Spleen (tissue), 7 donors: Measurements from ENCODE around the gene ENDOG.

Experiments used
- POLR2A ChIP-seq, 3 donors: fragments of 450-650 bp; IDR thresholded peaks; one replicate each; pipeline ENCODE4 v1.5.1; 2017; ENCODE audit warnings: antibody characterized with exemption in 3 of 3, mild to moderate bottlenecking in 1 of 3
- TF ChIP-seq, protein P1 (sequence below), 11 experiments: fragments of 200-600 bp in 7 of 11; fragments of 450-650 bp in 4 of 11; sonication (generic) in 4 of 11; IDR thresholded peaks in 8 of 11; conservative IDR thresholded peaks in 3 of 11; 1 replicate in 7 of 11; 2 replicates in 4 of 11; pipeline versions ENCODE4 v1.4.0 to v1.8.0; 2016 to 2021; ENCODE audit warnings: antibody characterized with exemption in 11 of 11, inconsistent platforms in 4 of 11, mild to moderate bottlenecking in 1 of 11
- donor health status: DM: no; HTN: no; CAD: no; lungs with moderate emphysema.
- donor health status: DM: no; HTN: no; CAD: no.
- donor health status: DM: no; HTN: no; CAD: no.

DNA sequence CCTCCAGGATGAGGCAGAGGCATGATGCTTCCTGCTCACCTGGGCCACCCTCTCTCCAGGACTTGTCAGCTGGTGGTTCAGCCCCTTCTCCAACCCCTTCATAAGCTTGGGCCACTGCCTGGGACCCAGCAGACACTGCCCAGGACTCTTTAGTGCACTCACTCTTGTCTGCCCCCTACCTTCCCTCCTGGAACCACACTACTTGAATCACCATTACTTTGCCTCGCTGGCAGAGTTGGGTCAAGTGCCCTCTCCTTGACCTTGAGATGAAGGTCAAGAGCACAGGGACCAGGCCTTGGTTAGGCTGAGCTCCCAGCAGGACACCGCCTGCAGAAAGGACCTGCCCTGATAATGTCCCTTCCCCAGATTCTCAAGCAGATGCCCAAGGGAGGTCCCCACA, 8.5 kb upstream of the ENDOG start:
- TF ChIP-seq, protein P1, sequence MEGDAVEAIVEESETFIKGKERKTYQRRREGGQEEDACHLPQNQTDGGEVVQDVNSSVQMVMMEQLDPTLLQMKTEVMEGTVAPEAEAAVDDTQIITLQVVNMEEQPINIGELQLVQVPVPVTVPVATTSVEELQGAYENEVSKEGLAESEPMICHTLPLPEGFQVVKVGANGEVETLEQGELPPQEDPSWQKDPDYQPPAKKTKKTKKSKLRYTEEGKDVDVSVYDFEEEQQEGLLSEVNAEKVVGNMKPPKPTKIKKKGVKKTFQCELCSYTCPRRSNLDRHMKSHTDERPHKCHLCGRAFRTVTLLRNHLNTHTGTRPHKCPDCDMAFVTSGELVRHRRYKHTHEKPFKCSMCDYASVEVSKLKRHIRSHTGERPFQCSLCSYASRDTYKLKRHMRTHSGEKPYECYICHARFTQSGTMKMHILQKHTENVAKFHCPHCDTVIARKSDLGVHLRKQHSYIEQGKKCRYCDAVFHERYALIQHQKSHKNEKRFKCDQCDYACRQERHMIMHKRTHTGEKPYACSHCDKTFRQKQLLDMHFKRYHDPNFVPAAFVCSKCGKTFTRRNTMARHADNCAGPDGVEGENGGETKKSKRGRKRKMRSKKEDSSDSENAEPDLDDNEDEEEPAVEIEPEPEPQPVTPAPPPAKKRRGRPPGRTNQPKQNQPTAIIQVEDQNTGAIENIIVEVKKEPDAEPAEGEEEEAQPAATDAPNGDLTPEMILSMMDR (IDR thresholded peaks at IDR 0.05 in 8 of 11, conservative IDR thresholded peaks at IDR 0.05 in 3 of 11): no peak
- TF ChIP-seq POLR2A (IDR thresholded peaks at IDR 0.05): no peak
